HepG2 (cell line): ENCODE data around the gene C2orf15. TPM values are rescaled to one million over a fixed set of nuclear protein-coding genes. Genes with fewer than 3 reads are reported as not detected.

Experiments used
- ARHGAP35 ChIP-seq: sonication (generic); formaldehyde crosslinking; IDR thresholded peaks from 2 replicates; pipeline ENCODE4 v1.9.0; 2022; ENCODE audit warnings: mild to moderate bottlenecking, inconsistent platforms, moderate library complexity, missing genetic modification reagents, borderline replicate concordance
- ASH2L ChIP-seq: fragments of 300-600, 200-600 bp; sonication (generic); IDR thresholded peaks from 2 replicates; pipeline ENCODE4 v1.7.0; 2017; ENCODE audit warnings: low read depth, mild to moderate bottlenecking, moderate library complexity, mixed read lengths, low read length; ENCODE audit not compliant: insufficient read length
- CREBL2 ChIP-seq: sonication (generic); formaldehyde crosslinking; IDR thresholded peaks from 2 replicates; pipeline ENCODE4 v1.8.1; 2023; ENCODE audit warnings: missing genetic modification reagents, mild to moderate bottlenecking, borderline replicate concordance
- FOXJ3 ChIP-seq: sonication (generic); formaldehyde crosslinking; IDR thresholded peaks from 2 replicates; pipeline ENCODE4 v1.4.0; 2020; ENCODE audit warnings: missing genetic modification reagents, mild to moderate bottlenecking, borderline replicate concordance
- GFI1 ChIP-seq: sonication (generic); formaldehyde crosslinking; IDR thresholded peaks from 2 replicates; pipeline ENCODE4 v1.5.0; 2020; ENCODE audit warnings: missing genetic modification reagents, mild to moderate bottlenecking, borderline replicate concordance
- KDM5A ChIP-seq: fragments of 200-600 bp; sonication (generic); IDR thresholded peaks from 2 replicates; pipeline ENCODE4 v1.7.0; 2018; ENCODE audit warnings: antibody characterized with exemption, mild to moderate bottlenecking, low read length, borderline replicate concordance
- NFIB ChIP-seq: sonication (generic); formaldehyde crosslinking; IDR thresholded peaks from 2 replicates; pipeline ENCODE4 v1.9.0; 2021; ENCODE audit warnings: missing genetic modification reagents, mild to moderate bottlenecking, borderline replicate concordance
- NFYC ChIP-seq: IDR thresholded peaks from 2 replicates; pipeline ENCODE4 v1.6.1; 2016; ENCODE audit warnings: missing genetic modification reagents, missing compliant biosample characterization
- NR3C1 ChIP-seq: sonication (generic); formaldehyde crosslinking; IDR thresholded peaks from 2 replicates; pipeline ENCODE4 v1.4.0; 2020; ENCODE audit warnings: missing genetic modification reagents
- PBX3 ChIP-seq: sonication (generic); formaldehyde crosslinking; IDR thresholded peaks from 2 replicates; pipeline ENCODE4 v1.8.1; 2023; ENCODE audit warnings: missing genetic modification reagents, inconsistent platforms, borderline replicate concordance
- SP1 ChIP-seq, 2 experiments: fragments of 450-650 bp in 1 of 2; sonication (generic) in 1 of 2; formaldehyde crosslinking in 1 of 2; IDR thresholded peaks; 2 replicates each; pipeline versions ENCODE4 v1.4.0 to v1.6.1; 2016 to 2020; ENCODE audit warnings: missing genetic modification reagents in 1 of 2
- ZNF10 ChIP-seq: sonication (generic); formaldehyde crosslinking; IDR thresholded peaks from 2 replicates; pipeline ENCODE4 v1.4.0; 2020; ENCODE audit warnings: mild to moderate bottlenecking, low read depth, missing genetic modification reagents, borderline replicate concordance
- ZNF225 ChIP-seq: sonication (generic); formaldehyde crosslinking; IDR thresholded peaks from 2 replicates; pipeline ENCODE4 v1.4.0; 2020; ENCODE audit warnings: mild to moderate bottlenecking, missing genetic modification reagents
- ZNF275 ChIP-seq: sonication (generic); formaldehyde crosslinking; IDR thresholded peaks from 2 replicates; pipeline ENCODE4 v1.8.0; 2022; ENCODE audit warnings: missing genetic modification reagents, mild to moderate bottlenecking, inconsistent platforms, borderline replicate concordance
- ZNF441 ChIP-seq: sonication (generic); formaldehyde crosslinking; IDR thresholded peaks from 2 replicates; pipeline ENCODE4 v1.7.0; 2021; ENCODE audit warnings: missing genetic modification reagents, borderline replicate concordance
- ZNF598 ChIP-seq: sonication (generic); formaldehyde crosslinking; IDR thresholded peaks from 2 replicates; pipeline ENCODE4 v1.5.1; 2020; ENCODE audit warnings: mild to moderate bottlenecking, missing genetic modification reagents, borderline replicate concordance
- ZNF784 ChIP-seq: sonication (generic); formaldehyde crosslinking; IDR thresholded peaks from 2 replicates; pipeline ENCODE4 v1.5.1; 2020; ENCODE audit warnings: missing genetic modification reagents, mild to moderate bottlenecking, borderline replicate concordance
- ZNF891 ChIP-seq: sonication (generic); formaldehyde crosslinking; IDR thresholded peaks from 2 replicates; pipeline ENCODE4 v1.5.0; 2020; ENCODE audit warnings: mild to moderate bottlenecking, missing genetic modification reagents
- ZSCAN22 ChIP-seq: sonication (generic); formaldehyde crosslinking; IDR thresholded peaks from 2 replicates; pipeline ENCODE4 v1.4.0; 2020; ENCODE audit warnings: mild to moderate bottlenecking, missing genetic modification reagents
- ZSCAN29 ChIP-seq: sonication (generic); formaldehyde crosslinking; conservative IDR thresholded peaks from 2 replicates; pipeline ENCODE4 v1.4.0; 2020; ENCODE audit warnings: mild to moderate bottlenecking, missing genetic modification reagents
- polyA plus RNA-seq, 8 experiments: library from polyadenylated mRNA; depleted of rRNA in 3 of 8; stranded (reverse) in 7 of 8; unstranded in 1 of 8; fragments of >200 nt; fragmentation: Illumina TruSeq in 4 of 8; extraction: Trizol in 4 of 8; gene quantifications; 2 replicates each; pipeline versions ENCODE4 v1.2.1 to v1.2.3, GENCODE V29; 2011 to 2016; ENCODE audit warnings: low read depth in 4 of 8, missing spikeins in 1 of 8, mixed read lengths in 1 of 8; ENCODE audit not compliant: insufficient read depth in 1 of 8
- total RNA-seq, 5 experiments: library from RNA; depleted of rRNA; stranded (reverse); fragments of >200 nt; fragmentation: Illumina TruSeq; extraction: Trizol; gene quantifications; 2 replicates each; pipeline ENCODE4 v1.2.3, GENCODE V29; 2016; ENCODE audit warnings: low read depth in 1 of 5

C2orf15 gene
- total and polyA plus RNA-seq, 2 of the 13 experiments (the other 11 are each of a cell fraction or from before 2014, with no cell fraction given): 5.5 to 8.3 TPM

- TF ChIP-seq PBX3 (no peak), ZNF225 (peak; percentile 96), NFYC (CRISPR knock-in tag) (peak; percentile 6; the same call in 1 of the 2 replicates), GFI1 (peak; percentile 85), NFIB (CRISPR knock-in tag) (no peak), ARHGAP35 (CRISPR knock-in tag) (peak; percentile 71; the same call in 1 of the 2 replicates), ZNF598 (CRISPR knock-in tag) (peak; percentile 97), ZSCAN22 (CRISPR knock-in tag) (0 out of 2 replicates have a peak, but pooled peaks have one; percentile 58), ASH2L (peak; percentile 88), ZNF10 (CRISPR knock-in tag) (no peak), CREBL2 (CRISPR knock-in tag) (peak; percentile 93; the same call in 1 of the 2 replicates), FOXJ3 (CRISPR knock-in tag) (peak; percentile 39; the same call in 1 of the 2 replicates), KDM5A (peak; percentile 83), ZNF275 (CRISPR knock-in tag) (peak; percentile 96; the same call in 1 of the 2 replicates), SP1 (IDR thresholded peaks at IDR 0.05) (no peak), SP1 (CRISPR knock-in tag; IDR thresholded peaks at IDR 0.05) (peak; percentile 84), NR3C1 (CRISPR knock-in tag) (no peak), ZNF441 (CRISPR knock-in tag) (peak; percentile 100), ZNF784 (CRISPR knock-in tag) (peak; percentile 76), ZSCAN29 (CRISPR knock-in tag) (peak; percentile 91; the same call in 1 of the 2 replicates), ZNF891 (CRISPR knock-in tag) (peak; percentile 72)
These were observed at the start of gene C2orf15 (continued) for GRCh38 chr2:99141110-99142108.
